ENCODE data around the gene LRRC23.

DNA sequence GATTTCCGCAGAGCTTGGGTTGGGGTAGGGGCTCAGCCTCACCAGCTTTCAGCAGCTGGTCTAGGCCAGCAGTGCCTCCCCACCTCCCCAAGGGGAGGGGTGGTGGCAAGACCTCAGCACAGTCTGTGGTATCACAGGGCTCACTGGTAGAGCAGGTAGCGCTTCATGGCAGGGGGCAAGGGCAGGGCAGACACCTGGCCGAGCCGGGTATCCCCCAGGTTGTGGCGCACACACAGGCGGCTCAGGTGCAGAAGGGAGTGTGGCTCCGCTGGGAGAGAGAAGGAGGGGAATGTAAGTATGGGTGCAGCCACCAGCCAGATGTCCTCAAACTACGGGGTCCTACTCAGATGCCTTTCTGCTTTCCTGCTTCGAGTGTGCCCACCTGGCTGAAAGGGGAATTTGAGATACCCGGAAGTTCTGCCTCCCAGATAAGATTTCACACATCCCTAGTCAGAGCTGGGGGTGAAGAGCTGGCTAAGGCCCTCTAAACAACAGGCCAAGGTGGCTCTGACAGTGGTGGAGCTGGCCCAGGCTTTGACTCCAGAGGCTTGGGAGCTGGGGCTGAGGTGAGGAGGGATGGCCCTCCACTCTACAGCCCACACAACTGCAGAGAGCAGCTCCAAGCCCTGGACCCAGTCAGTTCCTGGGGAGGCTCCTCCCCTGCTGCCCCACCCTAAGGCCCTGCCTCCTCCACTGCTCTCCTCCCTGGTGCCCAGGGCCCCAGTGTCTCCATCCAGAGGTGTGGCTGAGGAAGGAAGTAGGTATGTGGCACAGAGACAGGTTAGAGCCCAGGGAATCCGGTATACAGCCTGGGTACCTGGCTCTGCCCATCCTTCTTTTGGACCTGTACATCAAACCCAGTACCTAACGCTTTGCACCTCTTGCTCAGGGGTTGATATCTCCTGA lies 33.3 kb upstream of the LRRC23 start:
- TF ChIP-seq EZH2 (IDR thresholded peaks at IDR 0.05; ENCODE audit: borderline replicate concordance, low read length) = no peak
- TF ChIP-seq, protein P1, sequence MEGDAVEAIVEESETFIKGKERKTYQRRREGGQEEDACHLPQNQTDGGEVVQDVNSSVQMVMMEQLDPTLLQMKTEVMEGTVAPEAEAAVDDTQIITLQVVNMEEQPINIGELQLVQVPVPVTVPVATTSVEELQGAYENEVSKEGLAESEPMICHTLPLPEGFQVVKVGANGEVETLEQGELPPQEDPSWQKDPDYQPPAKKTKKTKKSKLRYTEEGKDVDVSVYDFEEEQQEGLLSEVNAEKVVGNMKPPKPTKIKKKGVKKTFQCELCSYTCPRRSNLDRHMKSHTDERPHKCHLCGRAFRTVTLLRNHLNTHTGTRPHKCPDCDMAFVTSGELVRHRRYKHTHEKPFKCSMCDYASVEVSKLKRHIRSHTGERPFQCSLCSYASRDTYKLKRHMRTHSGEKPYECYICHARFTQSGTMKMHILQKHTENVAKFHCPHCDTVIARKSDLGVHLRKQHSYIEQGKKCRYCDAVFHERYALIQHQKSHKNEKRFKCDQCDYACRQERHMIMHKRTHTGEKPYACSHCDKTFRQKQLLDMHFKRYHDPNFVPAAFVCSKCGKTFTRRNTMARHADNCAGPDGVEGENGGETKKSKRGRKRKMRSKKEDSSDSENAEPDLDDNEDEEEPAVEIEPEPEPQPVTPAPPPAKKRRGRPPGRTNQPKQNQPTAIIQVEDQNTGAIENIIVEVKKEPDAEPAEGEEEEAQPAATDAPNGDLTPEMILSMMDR (IDR thresholded peaks at IDR 0.05; ENCODE audit: low read length) = no peak
